ENCODE data around the gene TMC6. TPM values are rescaled to one million over a fixed set of nuclear protein-coding genes. Genes with fewer than 3 reads are reported as not detected.
"Not testable (repeated sequence)": the region's sequence is repeated elsewhere in the genome, so short reads cannot be mapped to it uniquely, and the experiment has no call there.

TMC6 gene
- total and polyA plus RNA-seq, 4 donors = 5.5 to 63.2 (median 21.4) TPM

GRCh38 chr17:78081551-78081950, 47.0 kb downstream of the TMC6 start:
- Histone ChIP-seq H3K9me3 (ENCODE audit: control insufficient read depth, low read length) (no peaks in the 10 kb centered on the region), H3K4me3 (ENCODE audit: low read length in 2 of 2) (no peak overlapping the region), H3K4me1 (ENCODE audit: control insufficient read depth in 1 of 2, insufficient read depth in 2 of 2, low read length in 2 of 2) (no peaks in the 10 kb centered on the region), H3K27ac (ENCODE audit: low read depth in 1 of 2, low read length in 2 of 2) (no peak overlapping the region), H3K36me3 (ENCODE audit: control insufficient read depth in 1 of 2, insufficient read depth in 2 of 2, low read length in 1 of 2) (peaks cover 11 to 14% of the 10 kb centered on the region in 2 donors), H3K27me3 (ENCODE audit: control insufficient read depth in 1 of 2, insufficient read depth in 2 of 2, low read length in 1 of 2) (no peaks in the 10 kb centered on the region)
- WGBS, 2 donors = 84 to 90% methylated on average over 3 of the region's 3 CpGs
- DNase-seq = no peak
- intact Hi-C loops (cut with DNase I) = loop anchor here in 1 of 2 donors (5.0 kb wide), 1 partner anchor 64 kb away; no protein-coding TSS in a partner anchor
- no peak for ATAC-seq (ENCODE audit: low FRiP score)

GRCh38 chr17:78079253-78079652, 49.3 kb downstream of the TMC6 start:
- DNase-seq = no peak
- H3K4me3 ChIP-seq (ENCODE audit: low read length in 2 of 2) = no peak overlapping the region
- ATAC-seq (ENCODE audit: low FRiP score) = no peak
- no peaks in the 10 kb centered on the region for H3K27me3 ChIP-seq (ENCODE audit: control insufficient read depth in 1 of 2, insufficient read depth in 2 of 2, low read length in 1 of 2)
- H3K27ac ChIP-seq (ENCODE audit: low read depth in 1 of 2, low read length in 2 of 2) = no peak overlapping the region
- intact Hi-C loops (cut with DNase I) = no loop called here
- H3K9me3 ChIP-seq (ENCODE audit: control insufficient read depth, low read length) = no peaks in the 10 kb centered on the region
- H3K36me3 ChIP-seq (ENCODE audit: control insufficient read depth in 1 of 2, insufficient read depth in 2 of 2, low read length in 1 of 2) = peaks cover 18 to 19% of the 10 kb centered on the region in 2 donors
- no peaks in the 10 kb centered on the region for H3K4me1 ChIP-seq (ENCODE audit: control insufficient read depth in 1 of 2, insufficient read depth in 2 of 2, low read length in 2 of 2)
- whole genome bisulfite sequencing, 2 donors = 71 to 75% methylated on average over 6 of the region's 6 CpGs

- DNase-seq = no peak
- Histone ChIP-seq H3K27ac (ENCODE audit: low read depth in 1 of 2, low read length in 2 of 2) (no peak overlapping the region), H3K36me3 (ENCODE audit: control insufficient read depth in 1 of 2, insufficient read depth in 2 of 2, low read length in 1 of 2) (peaks cover 18 to 28% of the 10 kb centered on the region in 2 donors), H3K27me3 (ENCODE audit: control insufficient read depth in 1 of 2, insufficient read depth in 2 of 2, low read length in 1 of 2) (no peaks in the 10 kb centered on the region), H3K4me3 (ENCODE audit: low read length in 2 of 2) (no peak overlapping the region), H3K9me3 (ENCODE audit: control insufficient read depth, low read length) (no peaks in the 10 kb centered on the region), H3K4me1 (ENCODE audit: control insufficient read depth in 1 of 2, insufficient read depth in 2 of 2, low read length in 2 of 2) (no peaks in the 10 kb centered on the region)
- intact Hi-C loops (cut with DNase I) = no loop called here
- 81 to 84% methylated on average over 5 of the region's 5 CpGs for WGBS, 2 donors
- ATAC-seq (ENCODE audit: low FRiP score) = no peak
Observed at GRCh38 chr17:78075545-78075944, 53.0 kb downstream of the TMC6 start.

- Histone ChIP-seq H3K27me3 (ENCODE audit: control insufficient read depth in 1 of 2, insufficient read depth in 2 of 2, low read length in 1 of 2) (no peaks in the 10 kb centered on the region), H3K27ac (ENCODE audit: low read depth in 1 of 2, low read length in 2 of 2) (no peak overlapping the region), H3K9me3 (ENCODE audit: control insufficient read depth, low read length) (no peaks in the 10 kb centered on the region), H3K4me3 (ENCODE audit: low read length in 2 of 2) (no peak overlapping the region), H3K36me3 (ENCODE audit: control insufficient read depth in 1 of 2, insufficient read depth in 2 of 2, low read length in 1 of 2) (peaks cover 18 to 28% of the 10 kb centered on the region in 2 donors), H3K4me1 (ENCODE audit: control insufficient read depth in 1 of 2, insufficient read depth in 2 of 2, low read length in 2 of 2) (no peaks in the 10 kb centered on the region)
- DNase-seq (no peak), ATAC-seq (ENCODE audit: low FRiP score) (no peak)
- 91 to 93% methylated on average over 10 of the region's 10 CpGs for WGBS, 2 donors
- intact Hi-C loops (cut with DNase I) = no loop called here
Observed at GRCh38 chr17:78075011-78075410, 53.5 kb downstream of the TMC6 start.

GRCh38 chr17:78072961-78073360, 55.6 kb downstream of the TMC6 start:
- peaks cover 12 to 24% of the 10 kb centered on the region in 2 donors for H3K36me3 ChIP-seq (ENCODE audit: control insufficient read depth in 1 of 2, insufficient read depth in 2 of 2, low read length in 1 of 2)
- H3K27me3 ChIP-seq (ENCODE audit: control insufficient read depth in 1 of 2, insufficient read depth in 2 of 2, low read length in 1 of 2) = no peaks in the 10 kb centered on the region
- ATAC-seq (ENCODE audit: low FRiP score) (no peak), DNase-seq (no peak)
- no peak overlapping the region for H3K27ac ChIP-seq (ENCODE audit: low read depth in 1 of 2, low read length in 2 of 2)
- no peak overlapping the region for H3K4me3 ChIP-seq (ENCODE audit: low read length in 2 of 2)
- intact Hi-C loops (cut with DNase I) = no loop called here
- WGBS, 2 donors = 97 to 99% methylated on average over 3 of the region's 3 CpGs
- H3K4me1 ChIP-seq (ENCODE audit: control insufficient read depth in 1 of 2, insufficient read depth in 2 of 2, low read length in 2 of 2) = no peaks in the 10 kb centered on the region
- no peaks in the 10 kb centered on the region for H3K9me3 ChIP-seq (ENCODE audit: control insufficient read depth, low read length)

- no peaks in the 10 kb centered on the region for H3K4me1 ChIP-seq (ENCODE audit: control insufficient read depth in 1 of 2, insufficient read depth in 2 of 2, low read length in 2 of 2)
- H3K36me3 ChIP-seq (ENCODE audit: control insufficient read depth in 1 of 2, insufficient read depth in 2 of 2, low read length in 1 of 2) = peaks cover 4 to 15% of the 10 kb centered on the region in 2 donors
- no peak for ATAC-seq (ENCODE audit: low FRiP score)
- H3K9me3 ChIP-seq (ENCODE audit: control insufficient read depth, low read length) = no peaks in the 10 kb centered on the region
- no peaks in the 10 kb centered on the region for H3K27me3 ChIP-seq (ENCODE audit: control insufficient read depth in 1 of 2, insufficient read depth in 2 of 2, low read length in 1 of 2)
- WGBS, 2 donors = 45 to 50% methylated on average over 4 of the region's 4 CpGs
- DNase-seq = no peak
- intact Hi-C loops (cut with DNase I) = no loop called here
- H3K4me3 ChIP-seq (ENCODE audit: low read length in 2 of 2) = no peak overlapping the region
- H3K27ac ChIP-seq (ENCODE audit: low read depth in 1 of 2, low read length in 2 of 2) = no peak overlapping the region
Observed at GRCh38 chr17:78069695-78070094, 58.9 kb downstream of the TMC6 start.

- H3K36me3 ChIP-seq (ENCODE audit: control insufficient read depth in 1 of 2, insufficient read depth in 2 of 2, low read length in 1 of 2); ATAC-seq (ENCODE audit: low FRiP score); H3K4me3 ChIP-seq (ENCODE audit: low read length in 2 of 2); H3K4me1 ChIP-seq (ENCODE audit: control insufficient read depth in 1 of 2, insufficient read depth in 2 of 2, low read length in 2 of 2); H3K27me3 ChIP-seq (ENCODE audit: control insufficient read depth in 1 of 2, insufficient read depth in 2 of 2, low read length in 1 of 2); intact Hi-C loops (cut with DNase I); DNase-seq; H3K27ac ChIP-seq (ENCODE audit: low read depth in 1 of 2, low read length in 2 of 2); H3K9me3 ChIP-seq (ENCODE audit: control insufficient read depth, low read length): not testable (repeated sequence)
- WGBS, 2 donors = 96 to 97% methylated on average over 4 of the region's 4 CpGs
Observed at GRCh38 chr17:78066976-78067375, 61.6 kb downstream of the TMC6 start.

GRCh38 chr17:78064708-78065107, 63.8 kb downstream of the TMC6 start:
- 95 to 97% methylated on average over 4 of the region's 4 CpGs for WGBS, 2 donors
- Histone ChIP-seq H3K27ac (ENCODE audit: low read depth in 1 of 2, low read length in 2 of 2) (no peak overlapping the region), H3K4me1 (ENCODE audit: control insufficient read depth in 1 of 2, insufficient read depth in 2 of 2, low read length in 2 of 2) (no peaks in the 10 kb centered on the region), H3K4me3 (ENCODE audit: low read length in 2 of 2) (no peak overlapping the region), H3K36me3 (ENCODE audit: control insufficient read depth in 1 of 2, insufficient read depth in 2 of 2, low read length in 1 of 2) (peaks cover 0 to 2% of the 10 kb centered on the region in 2 donors), H3K9me3 (ENCODE audit: control insufficient read depth, low read length) (no peaks in the 10 kb centered on the region), H3K27me3 (ENCODE audit: control insufficient read depth in 1 of 2, insufficient read depth in 2 of 2, low read length in 1 of 2) (no peaks in the 10 kb centered on the region)
- DNase-seq (no peak), ATAC-seq (ENCODE audit: low FRiP score) (no peak)
- intact Hi-C loops (cut with DNase I) = no loop called here

GRCh38 chr17:78063489-78063888, 65.1 kb downstream of the TMC6 start:
- ATAC-seq (ENCODE audit: low FRiP score) (no peak), DNase-seq (no peak)
- no peak overlapping the region for H3K27ac ChIP-seq (ENCODE audit: low read depth in 1 of 2, low read length in 2 of 2)
- H3K9me3 ChIP-seq (ENCODE audit: control insufficient read depth, low read length) = no peaks in the 10 kb centered on the region
- no peaks in the 10 kb centered on the region for H3K27me3 ChIP-seq (ENCODE audit: control insufficient read depth in 1 of 2, insufficient read depth in 2 of 2, low read length in 1 of 2)
- H3K4me1 ChIP-seq (ENCODE audit: control insufficient read depth in 1 of 2, insufficient read depth in 2 of 2, low read length in 2 of 2) = peaks cover 0 to 2% of the 10 kb centered on the region in 2 donors
- peaks cover 0 to 2% of the 10 kb centered on the region in 2 donors for H3K36me3 ChIP-seq (ENCODE audit: control insufficient read depth in 1 of 2, insufficient read depth in 2 of 2, low read length in 1 of 2)
- no peak overlapping the region for H3K4me3 ChIP-seq (ENCODE audit: low read length in 2 of 2)
- intact Hi-C loops (cut with DNase I) = no loop called here
